ENCODE results near the gene SLC45A2. TPM values are rescaled to one million over a fixed set of nuclear protein-coding genes. Genes with fewer than 3 reads are reported as not detected.
"Not testable (repeated sequence)": the region's sequence is repeated elsewhere in the genome, so short reads cannot be mapped to it uniquely, and the experiment has no call there.

SLC45A2 gene
- total RNA-seq, 1 donor from 2014 or later: under 0.01 TPM

DNA sequence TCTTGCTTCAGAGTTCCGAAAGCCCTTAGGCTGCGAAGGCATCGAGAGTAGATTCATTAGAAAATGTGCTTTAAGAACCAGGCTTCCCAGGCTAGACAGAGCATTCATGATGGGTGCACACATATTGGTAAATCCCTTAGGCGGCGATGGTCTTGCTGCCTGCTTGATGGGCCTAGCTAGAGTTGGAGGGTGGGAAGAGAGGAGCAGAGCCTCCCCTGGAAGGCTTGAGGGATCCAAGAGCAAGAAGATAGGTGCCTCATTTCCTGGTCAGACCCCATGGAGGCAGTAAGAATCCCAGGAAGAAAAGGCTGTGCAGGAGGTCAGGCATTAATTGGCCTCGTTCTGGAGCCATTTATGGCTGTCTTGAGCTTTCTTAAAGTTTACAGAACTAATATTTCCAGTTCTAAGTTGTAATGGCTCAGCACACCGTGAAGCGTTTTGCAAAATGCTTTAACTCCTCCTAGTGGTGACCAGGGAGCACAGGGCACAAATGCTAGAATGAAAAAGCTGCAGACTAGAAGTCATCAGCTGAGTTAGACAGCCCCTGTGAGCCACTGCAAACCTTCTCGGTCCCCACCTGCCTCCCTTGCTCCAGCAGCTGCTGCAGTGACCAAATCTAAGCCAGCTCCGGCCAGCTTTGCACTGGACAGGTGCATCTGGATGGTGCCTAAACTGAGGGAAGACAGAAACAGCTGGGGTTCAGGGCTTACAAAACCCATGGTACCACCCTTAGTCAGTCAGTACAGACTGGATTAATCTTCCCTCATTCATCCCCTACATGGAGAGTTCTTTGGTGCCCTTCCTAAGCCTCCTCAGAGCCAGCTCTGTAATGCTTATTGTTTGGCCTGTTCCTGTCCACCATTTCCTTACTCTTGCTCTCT, 14.7 kb downstream of the SLC45A2 start:
- DNase-seq (ENCODE audit: low read depth in 2 of 2): peak; percentile 60 to 65

DNA sequence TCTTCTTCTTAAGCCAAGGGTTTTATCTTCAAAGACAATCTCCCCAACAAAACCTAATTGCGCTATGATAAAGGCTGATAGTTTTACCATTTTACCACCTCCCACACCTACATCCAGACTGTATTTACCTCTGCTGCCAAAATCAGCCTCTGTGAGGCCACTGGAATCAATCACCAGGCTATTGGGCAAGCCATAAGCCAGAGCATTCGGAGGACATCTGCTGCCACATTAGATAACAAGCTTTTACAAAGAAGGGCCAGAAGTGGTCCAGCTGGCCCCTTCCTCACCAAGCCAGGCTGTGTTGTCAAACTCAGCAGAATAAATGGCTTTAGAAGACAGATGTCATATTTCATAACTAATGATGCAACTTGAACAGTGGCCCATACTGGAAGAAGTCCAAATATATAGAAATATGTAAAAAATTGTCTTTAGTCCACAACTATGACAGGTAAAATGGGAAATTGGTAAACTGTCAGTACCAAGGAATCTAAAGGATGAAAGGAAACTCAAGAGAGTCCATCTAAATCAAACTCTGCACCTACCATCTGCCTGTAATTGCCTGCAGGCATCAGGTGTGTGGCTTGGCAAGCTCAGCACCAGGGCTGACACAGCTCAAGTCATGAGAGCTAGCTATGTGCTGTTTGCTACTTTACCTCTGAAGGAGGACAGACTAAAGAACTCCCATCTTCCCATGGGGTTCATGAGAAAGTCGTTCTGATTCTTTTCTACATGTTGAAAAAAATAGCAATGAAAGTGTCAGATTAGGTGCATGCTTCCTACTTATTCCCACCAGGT, 16.1 kb downstream of the SLC45A2 start:
- DNase-seq (ENCODE audit: low read depth in 2 of 2): no peak

DNA sequence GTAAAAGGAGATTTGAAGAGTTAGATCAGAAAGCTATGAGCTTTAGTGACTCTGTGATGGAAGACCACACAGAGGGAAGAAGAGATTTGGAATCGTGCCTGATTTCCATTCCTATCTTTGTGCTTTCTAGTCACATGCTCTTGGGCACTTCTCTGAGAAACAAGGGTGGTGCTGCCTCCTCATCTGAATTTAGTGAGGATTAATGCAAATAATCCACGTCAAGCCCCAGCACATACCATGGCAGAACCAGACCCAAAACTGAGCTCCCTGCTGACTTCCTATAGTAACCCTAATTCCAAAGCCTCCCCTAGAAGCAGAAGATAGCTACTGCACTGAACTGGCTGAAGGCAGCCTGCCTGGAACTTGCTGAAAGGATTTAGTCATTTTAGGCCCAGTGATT, 17.7 kb downstream of the SLC45A2 start:
- DNase-seq (ENCODE audit: low read depth in 2 of 2): no peak

DNA sequence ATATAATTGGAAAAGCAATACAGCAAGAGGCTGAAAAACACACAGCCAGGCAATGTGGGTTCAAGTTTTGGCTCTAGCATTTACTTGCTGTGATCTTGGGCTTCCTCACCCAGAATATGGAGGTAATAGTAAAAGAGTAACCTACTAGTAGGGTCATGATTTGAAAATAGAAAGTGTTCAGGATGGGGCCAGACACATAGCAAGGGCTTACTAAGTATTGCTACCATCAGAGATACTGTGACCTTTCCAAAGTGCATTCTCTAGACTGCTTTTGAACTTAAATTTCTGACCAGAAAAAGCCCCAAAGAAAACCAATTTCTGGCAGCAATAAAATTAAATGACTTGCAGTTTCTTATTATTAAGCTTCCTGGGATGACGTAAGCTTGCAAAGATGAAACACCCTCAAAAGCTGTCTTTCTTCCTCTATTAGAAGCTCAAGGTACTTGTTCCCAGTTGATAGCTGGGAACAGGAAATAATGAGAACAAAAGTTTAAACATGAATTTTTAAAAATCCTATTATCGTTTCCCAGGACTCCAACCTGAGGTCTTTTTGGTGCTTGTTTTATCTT, 20.3 kb downstream of the SLC45A2 start:
- no peak for DNase-seq (ENCODE audit: low read depth in 2 of 2)

DNA sequence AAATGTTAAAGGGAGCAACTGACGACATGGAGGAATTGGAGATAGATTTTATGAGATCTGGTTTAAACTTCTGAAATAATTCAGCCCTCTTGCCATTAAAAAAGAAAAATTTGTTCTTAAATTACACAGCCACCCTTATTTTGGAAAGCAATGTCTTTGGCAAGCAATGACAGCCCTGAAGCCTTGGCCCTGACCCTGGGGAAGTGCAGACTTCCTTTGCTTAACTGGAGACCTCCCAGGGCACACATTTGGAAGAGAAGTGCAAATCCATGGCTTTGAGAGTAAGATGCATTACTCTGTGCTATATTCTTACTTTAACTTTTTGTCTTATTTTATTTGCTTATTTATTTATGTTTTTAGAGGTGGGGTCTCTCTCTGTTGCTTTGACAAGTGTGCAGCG, 26.3 kb downstream of the SLC45A2 start:
- DNase-seq (ENCODE audit: low read depth in 2 of 2): no peak

DNA sequence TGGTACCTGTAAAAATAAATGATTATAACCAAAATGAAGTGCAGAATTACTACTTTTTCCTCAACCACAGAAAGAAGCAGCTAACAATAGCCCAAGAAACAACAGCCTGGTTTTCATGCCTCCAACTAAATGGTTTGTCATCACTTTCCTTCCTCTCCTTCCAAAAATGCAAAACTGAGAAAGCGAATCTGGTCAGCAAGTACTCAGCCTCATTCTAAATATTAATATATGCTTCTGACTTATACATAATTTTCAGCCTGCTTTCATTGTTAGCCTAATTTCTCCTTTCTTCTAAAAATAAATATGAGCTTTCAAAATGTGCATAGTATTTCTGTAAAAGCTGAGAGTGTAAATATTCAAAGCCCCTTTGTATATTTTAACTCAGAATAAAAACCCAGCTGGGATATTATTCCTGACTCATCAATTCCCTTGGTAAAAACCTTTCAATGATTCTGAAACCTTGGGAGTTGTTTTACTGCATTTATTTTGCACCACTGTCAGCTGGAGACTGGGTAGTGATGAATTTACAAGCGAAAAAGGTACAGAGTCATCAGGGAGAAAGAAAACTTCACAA, 26.8 kb downstream of the SLC45A2 start:
- no peak for DNase-seq (ENCODE audit: low read depth in 2 of 2)

DNA sequence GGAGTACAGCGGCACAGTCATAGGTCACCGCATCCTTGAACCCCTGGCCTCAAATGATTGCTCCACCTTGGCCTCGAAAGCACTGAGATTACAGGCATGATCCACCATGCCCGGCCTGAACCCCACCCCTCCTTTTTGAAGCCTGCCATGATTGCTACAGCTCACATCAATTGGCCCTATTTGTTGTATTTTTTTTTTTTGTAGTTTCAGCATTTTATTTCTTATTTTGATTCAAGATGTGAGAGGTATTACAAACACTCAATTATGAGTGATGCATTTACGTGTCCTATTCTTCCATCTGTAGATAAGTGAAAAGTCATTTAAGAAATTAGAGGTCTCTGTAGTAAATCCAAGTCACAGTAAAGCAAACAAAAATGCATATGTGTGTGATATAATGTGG, 32.3 kb downstream of the SLC45A2 start:
- not testable (repeated sequence) for DNase-seq (ENCODE audit: low read depth in 2 of 2)

DNA sequence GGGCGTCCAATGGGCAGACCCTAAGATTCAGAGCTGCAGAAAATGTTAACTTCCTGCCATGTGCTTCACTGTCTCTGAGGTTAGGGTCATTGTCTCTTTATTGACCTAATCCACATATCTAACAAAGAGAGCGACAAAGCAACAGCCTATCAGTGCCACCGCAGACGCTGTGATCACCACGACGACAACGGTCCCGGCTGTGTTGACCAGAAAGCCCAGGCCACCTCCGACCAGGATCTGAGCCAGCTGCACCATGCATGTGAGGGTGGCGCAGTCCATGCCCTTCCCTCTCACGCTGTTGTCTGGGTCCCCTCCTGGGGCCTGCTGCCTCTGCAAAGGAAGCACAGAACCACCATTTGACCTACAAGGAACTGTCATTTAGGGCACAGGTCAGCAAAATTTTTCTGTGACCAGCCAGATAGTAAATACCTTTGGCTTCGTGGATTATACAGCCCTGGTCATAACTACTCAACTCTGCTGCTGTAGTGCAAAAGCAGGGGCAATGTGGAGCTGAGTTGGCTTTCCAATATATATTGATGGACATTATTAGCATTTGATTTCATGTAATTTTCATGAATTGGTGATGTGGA, 39.9 kb downstream of the SLC45A2 start:
- DNase-seq (ENCODE audit: low read depth in 2 of 2): no peak

DNA sequence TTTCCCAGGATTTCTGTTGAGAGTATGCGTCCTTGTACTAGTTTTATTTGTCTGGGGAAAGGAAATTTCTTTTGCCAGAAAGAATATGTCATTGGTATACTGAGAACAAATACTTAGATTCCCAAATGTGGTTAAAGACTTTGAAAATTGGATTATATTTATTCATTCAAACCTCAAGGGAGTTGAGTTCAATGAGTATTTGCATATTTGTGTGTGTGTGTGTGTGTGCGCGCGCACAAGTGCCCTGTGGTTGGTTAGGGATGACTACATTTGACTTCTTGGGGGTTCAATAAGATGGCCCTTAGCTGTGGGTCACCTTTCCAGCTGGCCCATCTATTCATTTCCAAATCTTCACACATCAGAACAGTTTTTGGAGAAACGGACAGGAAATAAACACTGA, 43.4 kb downstream of the SLC45A2 start:
- no peak for DNase-seq (ENCODE audit: low read depth in 2 of 2)

DNA sequence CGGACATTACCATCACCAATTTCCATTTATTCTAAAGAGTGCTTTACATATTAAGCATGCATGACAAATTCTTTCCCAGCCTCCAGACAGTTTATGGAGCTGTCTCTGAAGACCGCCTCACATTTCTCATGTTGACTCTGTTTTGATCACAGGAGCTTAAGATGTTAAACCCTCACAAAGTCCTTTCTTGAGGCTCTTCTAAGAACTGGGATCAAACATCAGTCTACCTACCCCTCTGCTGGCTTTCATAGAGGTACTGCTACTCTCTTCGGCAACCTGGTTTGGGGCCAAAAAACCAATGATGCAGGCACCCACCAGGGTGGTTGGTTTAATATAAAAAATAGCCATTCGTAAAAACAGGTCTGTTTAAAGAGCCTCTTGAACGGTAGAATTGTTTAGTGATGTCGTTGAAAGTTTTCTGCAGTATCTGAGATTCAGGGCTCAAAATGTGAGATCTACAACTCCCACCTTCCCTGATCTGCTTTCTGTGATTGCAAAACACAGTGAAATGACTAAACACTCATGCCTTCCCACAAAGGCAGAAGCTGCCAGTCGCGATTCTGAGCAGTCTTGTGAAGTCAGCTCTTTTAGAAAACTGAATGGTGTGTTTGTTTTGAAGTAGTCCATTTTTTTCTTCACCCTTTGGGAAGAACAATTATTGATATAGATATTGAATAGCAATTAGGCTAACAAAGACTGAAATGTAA, 44.8 kb downstream of the SLC45A2 start:
- DNase-seq (ENCODE audit: low read depth in 2 of 2): no peak

DNA sequence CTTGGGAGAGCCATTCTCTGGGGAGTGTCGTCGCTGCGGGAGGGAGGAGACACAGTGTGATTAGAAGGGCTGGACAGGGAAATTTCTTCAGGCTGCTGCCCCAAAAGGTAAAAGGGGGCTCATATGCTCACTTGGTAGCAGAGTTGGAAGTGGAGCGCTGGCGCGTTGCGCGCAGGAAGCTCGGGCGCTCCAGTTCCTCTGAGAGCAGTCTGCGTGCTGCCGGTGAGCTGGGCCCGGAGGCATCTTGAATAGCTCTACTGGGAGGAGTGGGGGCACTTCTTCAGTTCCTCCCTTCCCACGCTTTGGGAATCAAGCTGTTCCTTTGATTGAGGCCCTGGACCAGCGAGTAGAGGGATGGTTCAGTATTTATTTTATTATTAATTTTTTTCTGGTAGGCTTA, 45.6 kb downstream of the SLC45A2 start:
- no peak for DNase-seq (ENCODE audit: low read depth in 2 of 2)

DNA sequence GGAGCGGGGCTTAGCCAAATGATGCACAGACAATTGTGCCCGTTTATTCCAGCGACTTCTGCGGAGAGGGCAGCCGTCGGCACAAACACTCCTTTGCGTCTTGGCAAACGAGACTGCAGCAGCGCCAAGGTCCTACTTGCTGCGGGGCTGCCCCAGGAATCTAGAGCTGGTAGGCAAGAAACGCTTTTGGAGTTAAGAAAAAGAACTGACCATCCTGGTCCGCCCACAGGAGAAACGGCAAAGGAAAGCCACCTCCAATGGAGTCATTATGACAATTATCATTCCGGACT, 46.0 kb downstream of the SLC45A2 start:
- no peak for DNase-seq (ENCODE audit: low read depth in 2 of 2)

DNA sequence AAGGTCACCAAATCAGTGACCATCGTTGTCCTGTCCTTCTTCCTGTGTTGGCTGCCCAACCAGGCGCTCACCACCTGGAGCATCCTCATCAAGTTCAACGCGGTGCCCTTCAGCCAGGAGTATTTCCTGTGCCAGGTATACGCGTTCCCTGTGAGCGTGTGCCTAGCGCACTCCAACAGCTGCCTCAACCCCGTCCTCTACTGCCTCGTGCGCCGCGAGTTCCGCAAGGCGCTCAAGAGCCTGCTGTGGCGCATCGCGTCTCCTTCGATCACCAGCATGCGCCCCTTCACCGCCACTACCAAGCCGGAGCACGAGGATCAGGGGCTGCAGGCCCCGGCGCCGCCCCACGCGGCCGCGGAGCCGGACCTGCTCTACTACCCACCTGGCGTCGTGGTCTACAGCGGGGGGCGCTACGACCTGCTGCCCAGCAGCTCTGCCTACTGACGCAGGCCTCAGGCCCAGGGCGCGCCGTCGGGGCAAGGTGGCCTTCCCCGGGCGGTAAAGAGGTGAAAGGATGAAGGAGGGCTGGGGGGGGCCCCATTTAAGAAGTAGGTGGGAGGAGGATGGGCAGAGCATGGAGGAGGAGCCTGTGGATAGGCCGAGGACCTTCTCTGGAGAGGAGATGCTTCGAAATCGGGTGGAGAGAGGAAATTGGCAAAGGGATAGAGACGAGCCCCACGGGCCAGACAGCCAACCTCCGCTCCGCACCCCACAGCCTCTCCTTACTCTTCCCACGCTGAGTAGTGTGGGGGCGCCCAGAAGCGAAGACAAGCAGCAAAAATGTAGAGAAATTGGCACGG, 46.6 kb downstream of the SLC45A2 start:
- DNase-seq (ENCODE audit: low read depth in 2 of 2): no peak

DNA sequence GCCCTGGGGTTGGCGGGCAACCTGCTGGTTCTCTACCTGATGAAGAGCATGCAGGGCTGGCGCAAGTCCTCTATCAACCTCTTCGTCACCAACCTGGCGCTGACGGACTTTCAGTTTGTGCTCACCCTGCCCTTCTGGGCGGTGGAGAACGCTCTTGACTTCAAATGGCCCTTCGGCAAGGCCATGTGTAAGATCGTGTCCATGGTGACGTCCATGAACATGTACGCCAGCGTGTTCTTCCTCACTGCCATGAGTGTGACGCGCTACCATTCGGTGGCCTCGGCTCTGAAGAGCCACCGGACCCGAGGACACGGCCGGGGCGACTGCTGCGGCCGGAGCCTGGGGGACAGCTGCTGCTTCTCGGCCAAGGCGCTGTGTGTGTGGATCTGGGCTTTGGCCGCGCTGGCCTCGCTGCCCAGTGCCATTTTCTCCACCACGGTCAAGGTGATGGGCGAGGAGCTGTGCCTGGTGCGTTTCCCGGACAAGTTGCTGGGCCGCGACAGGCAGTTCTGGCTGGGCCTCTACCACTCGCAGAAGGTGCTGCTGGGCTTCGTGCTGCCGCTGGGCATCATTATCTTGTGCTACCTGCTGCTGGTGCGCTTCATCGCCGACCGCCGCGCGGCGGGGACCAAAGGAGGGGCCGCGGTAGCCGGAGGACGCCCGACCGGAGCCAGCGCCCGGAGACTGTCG, 47.3 kb downstream of the SLC45A2 start:
- DNase-seq (ENCODE audit: low read depth in 2 of 2): no peak

DNA sequence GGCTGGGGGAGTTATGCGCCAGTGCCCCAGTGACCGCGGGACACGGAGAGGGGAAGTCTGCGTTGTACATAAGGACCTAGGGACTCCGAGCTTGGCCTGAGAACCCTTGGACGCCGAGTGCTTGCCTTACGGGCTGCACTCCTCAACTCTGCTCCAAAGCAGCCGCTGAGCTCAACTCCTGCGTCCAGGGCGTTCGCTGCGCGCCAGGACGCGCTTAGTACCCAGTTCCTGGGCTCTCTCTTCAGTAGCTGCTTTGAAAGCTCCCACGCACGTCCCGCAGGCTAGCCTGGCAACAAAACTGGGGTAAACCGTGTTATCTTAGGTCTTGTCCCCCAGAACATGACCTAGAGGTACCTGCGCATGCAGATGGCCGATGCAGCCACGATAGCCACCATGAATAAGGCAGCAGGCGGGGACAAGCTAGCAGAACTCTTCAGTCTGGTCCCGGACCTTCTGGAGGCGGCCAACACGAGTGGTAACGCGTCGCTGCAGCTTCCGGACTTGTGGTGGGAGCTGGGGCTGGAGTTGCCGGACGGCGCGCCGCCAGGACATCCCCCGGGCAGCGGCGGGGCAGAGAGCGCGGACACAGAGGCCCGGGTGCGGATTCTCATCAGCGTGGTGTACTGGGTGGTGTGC, 48.0 kb downstream of the SLC45A2 start, which contains the start of gene RXFP3:
Gene RXFP3 (plus strand): TSS at position 6 of the 636 bp plus-strand sequence. CDS start 355 bp downstream, at position 361.
- peak in 1 of 2 donors; percentile 11 for DNase-seq (ENCODE audit: low read depth in 2 of 2)

DNA sequence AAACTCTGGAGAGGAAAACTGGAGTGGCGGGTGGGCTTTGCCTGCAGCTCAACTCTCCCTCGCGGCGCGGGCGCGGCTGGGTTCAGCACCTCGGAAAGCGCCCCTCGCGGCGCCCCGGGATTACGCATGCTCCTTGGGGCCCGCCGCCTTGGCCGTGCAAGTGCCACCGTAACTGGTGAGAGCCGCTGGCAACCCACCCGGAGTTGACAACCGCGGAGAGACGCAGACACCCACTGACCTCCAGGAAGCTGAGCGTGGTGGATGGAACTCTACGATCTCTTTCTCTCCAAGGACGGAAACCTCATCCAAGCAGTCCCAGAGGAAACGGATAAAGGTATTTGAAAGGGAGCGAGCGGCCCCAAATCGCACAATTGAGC, 48.5 kb downstream of the SLC45A2 start:
- peak; percentile 40 to 69 for DNase-seq (ENCODE audit: low read depth in 2 of 2)

DNA sequence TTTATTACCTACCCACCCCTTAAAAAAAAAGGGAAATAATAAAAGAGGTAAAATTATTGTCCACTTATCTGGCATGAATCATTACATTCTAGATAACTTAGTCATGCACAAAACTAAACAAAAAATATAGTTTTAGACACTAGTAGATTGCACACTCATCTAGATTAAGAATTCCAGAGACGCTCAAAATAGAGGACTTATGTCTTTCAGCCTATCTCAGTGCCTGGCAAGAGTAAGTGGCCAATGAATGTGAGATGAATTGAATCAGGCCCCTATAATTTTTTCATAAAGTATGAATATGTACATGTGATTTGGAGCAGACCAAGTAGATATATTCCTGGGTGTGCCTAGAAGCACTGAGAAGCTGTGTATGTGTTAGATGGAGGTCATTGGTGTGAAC, 50.3 kb downstream of the SLC45A2 start:
- DNase-seq (ENCODE audit: low read depth in 2 of 2): peak in 1 of 2 donors; percentile 10

DNA sequence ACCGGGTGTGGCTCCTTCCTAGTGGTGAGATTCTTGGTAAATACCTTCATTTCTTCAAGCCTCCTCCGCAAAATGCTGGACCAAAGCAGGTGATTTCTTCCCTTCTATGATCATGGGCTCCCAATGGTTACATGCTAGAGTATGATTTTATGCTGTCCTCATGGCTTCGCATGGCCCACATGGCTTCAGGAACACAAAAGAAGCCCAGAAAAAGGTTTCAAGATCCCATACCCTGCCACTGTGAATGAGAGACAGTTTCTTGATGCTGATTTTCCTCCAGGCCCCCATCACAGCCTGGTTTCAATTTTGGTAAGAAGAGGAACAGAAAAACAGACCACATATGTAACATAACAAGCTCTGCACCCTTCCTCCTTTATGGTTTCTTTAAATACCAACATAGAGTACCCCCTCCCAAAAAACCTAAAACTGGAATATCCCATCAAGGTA, 50.7 kb downstream of the SLC45A2 start:
- no peak for DNase-seq (ENCODE audit: low read depth in 2 of 2)

DNA sequence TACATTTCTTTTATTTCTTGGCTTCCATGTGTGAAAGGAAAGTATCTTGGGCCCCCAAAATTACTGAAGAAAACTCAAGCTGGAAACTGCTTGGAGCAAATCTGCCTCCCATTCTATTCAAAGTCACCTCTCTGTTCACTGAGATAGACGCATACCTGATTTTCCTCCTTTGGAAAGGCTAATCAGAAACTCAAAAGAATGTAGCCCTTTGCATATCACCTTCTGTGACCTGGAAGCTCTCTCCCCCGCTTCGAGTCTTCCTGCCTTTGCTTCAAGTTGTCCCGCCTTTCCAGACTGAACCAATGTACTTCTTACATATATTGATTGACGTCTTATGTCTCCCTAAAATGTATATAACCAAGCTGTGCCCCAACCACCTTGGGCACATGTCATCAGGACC, 53.4 kb downstream of the SLC45A2 start:
- no peak for DNase-seq (ENCODE audit: low read depth in 2 of 2)

Data from lung microvascular endothelial cell (primary cell).